Keratinocyte (primary cell): Measurements from ENCODE around the gene PWWP2B. TPM values are rescaled to one million over a fixed set of nuclear protein-coding genes. Genes with fewer than 3 reads are reported as not detected.

Experiments used
- DNase-seq: peaks from one replicate; pipeline ENCODE4 v3.0.0-alpha.2; 2011; ENCODE audit warnings: low read depth, missing footprints, low spot score
- FAIRE-seq: peaks from 2 replicates; lab custom pipeline; 2011; peaks lifted over from hg19 to GRCh38; lab: Jason Lieb, UNC
- H2AFZ ChIP-seq: 2 replicates; pipeline ENCODE4 v1.6.0; 2012; ENCODE audit warnings: low read length, control low read depth, inconsistent platforms; ENCODE audit not compliant: control insufficient read depth
- H3K27ac ChIP-seq: 2 replicates; pipeline ENCODE4 v1.5.1; 2011; ENCODE audit warnings: low read length; ENCODE audit not compliant: control insufficient read depth, insufficient read depth
- H3K27me3 ChIP-seq: 3 replicates; pipeline ENCODE4 v1.6.0; 2011; ENCODE audit warnings: low read length; ENCODE audit not compliant: control insufficient read depth, insufficient read depth; ENCODE audit errors: extremely low read depth
- H3K36me3 ChIP-seq, 2 experiments: 2 replicates in 1 of 2; 3 replicates in 1 of 2; pipeline ENCODE4 v1.5.1; 2011; ENCODE audit warnings: low read length in 2 of 2, mild to moderate bottlenecking in 1 of 2; ENCODE audit not compliant: control insufficient read depth in 2 of 2, insufficient read depth in 2 of 2; ENCODE audit errors: extremely low read depth in 1 of 2
- H3K4me1 ChIP-seq: 3 replicates; pipeline ENCODE4 v1.5.1; 2011; ENCODE audit warnings: low read length; ENCODE audit not compliant: control insufficient read depth, insufficient read depth; ENCODE audit errors: extremely low read depth
- H3K4me2 ChIP-seq: 3 replicates; pipeline ENCODE4 v1.6.0; 2011; ENCODE audit warnings: low read depth, low read length; ENCODE audit not compliant: control insufficient read depth, insufficient read depth; ENCODE audit errors: extremely low read depth
- H3K4me3 ChIP-seq, 3 experiments: fragments of 200-600 bp in 1 of 3; sonication (generic) in 1 of 3; 2 replicates in 2 of 3; 3 replicates in 1 of 3; pipeline ENCODE4 v1.5.1; 2011 to 2016; ENCODE audit warnings: low read length in 3 of 3, mild to moderate bottlenecking in 3 of 3, control low read depth in 2 of 3, inconsistent platforms in 1 of 3, low read depth in 1 of 3, mixed read lengths in 1 of 3, mixed run types in 1 of 3, moderate library complexity in 1 of 3; ENCODE audit not compliant: control insufficient read depth in 2 of 3, insufficient read depth in 2 of 3; ENCODE audit errors: extremely low read depth in 1 of 3
- H3K79me2 ChIP-seq: 2 replicates; pipeline ENCODE4 v1.6.0; 2012; ENCODE audit warnings: low read length; ENCODE audit not compliant: control insufficient read depth, insufficient read depth
- H3K9ac ChIP-seq: 3 replicates; pipeline ENCODE4 v1.6.0; 2011; ENCODE audit warnings: low read length; ENCODE audit not compliant: control insufficient read depth, insufficient read depth; ENCODE audit errors: extremely low read depth
- H3K9me1 ChIP-seq: 3 replicates; pipeline ENCODE4 v1.6.0; 2011; ENCODE audit warnings: low read length; ENCODE audit not compliant: control insufficient read depth, insufficient read depth; ENCODE audit errors: extremely low read depth
- H3K9me3 ChIP-seq: 2 replicates; pipeline ENCODE4 v1.5.1; 2012; ENCODE audit warnings: low read depth, low read length; ENCODE audit not compliant: control insufficient read depth
- H4K20me1 ChIP-seq: 3 replicates; pipeline ENCODE4 v1.6.0; 2011; ENCODE audit warnings: low read length; ENCODE audit not compliant: control insufficient read depth, insufficient read depth; ENCODE audit errors: extremely low read depth
- CTCF ChIP-seq, 3 experiments: IDR thresholded peaks in 1 of 3; conservative IDR thresholded peaks in 1 of 3; optimal IDR thresholded peaks in 1 of 3; 2 replicates in 2 of 3; 3 replicates in 1 of 3; pipeline versions ENCODE3 to v1.5.1; 2011; ENCODE audit warnings: low read length in 3 of 3, mild to moderate bottlenecking in 3 of 3, moderate library complexity in 2 of 3, control low read depth in 1 of 3, inconsistent platforms in 1 of 3; ENCODE audit not compliant: insufficient read depth in 2 of 3; ENCODE audit errors: extremely low read depth in 1 of 3
- EZH2 ChIP-seq: IDR thresholded peaks from one replicate; pipeline ENCODE4 v1.6.1; 2012; ENCODE audit warnings: inconsistent platforms, mild to moderate bottlenecking, low read length, moderate library complexity
- dilution Hi-C: fragments of 300-500 bp; cut with MboI; formaldehyde crosslinking; loops from one replicate; pipeline ENCODE4 v1.7.0; 2020; ENCODE audit warnings: low sequenced_read_pairs; ENCODE audit not compliant: extremely low pct_ligation_motif_present
- polyA plus RNA-seq, 5 experiments: library from polyadenylated mRNA; depleted of rRNA in 3 of 5; stranded (reverse) in 3 of 5; stranded (forward) in 1 of 5; unstranded in 1 of 5; fragments of >200 nt; gene quantifications; 1 replicate in 1 of 5; 2 replicates in 3 of 5; 3 replicates in 1 of 5; pipeline versions ENCODE4 v1.2.1 to v1.2.3, GENCODE V29; 2011 to 2012; ENCODE audit warnings: missing spikeins in 2 of 5, low read depth in 1 of 5, low replicate concordance in 1 of 5

The PWWP2B gene
- polyA plus RNA-seq, 1 donor (not counting 4 experiments of a cell fraction or from before 2014, with no cell fraction given) = 3.1 TPM

DNA sequence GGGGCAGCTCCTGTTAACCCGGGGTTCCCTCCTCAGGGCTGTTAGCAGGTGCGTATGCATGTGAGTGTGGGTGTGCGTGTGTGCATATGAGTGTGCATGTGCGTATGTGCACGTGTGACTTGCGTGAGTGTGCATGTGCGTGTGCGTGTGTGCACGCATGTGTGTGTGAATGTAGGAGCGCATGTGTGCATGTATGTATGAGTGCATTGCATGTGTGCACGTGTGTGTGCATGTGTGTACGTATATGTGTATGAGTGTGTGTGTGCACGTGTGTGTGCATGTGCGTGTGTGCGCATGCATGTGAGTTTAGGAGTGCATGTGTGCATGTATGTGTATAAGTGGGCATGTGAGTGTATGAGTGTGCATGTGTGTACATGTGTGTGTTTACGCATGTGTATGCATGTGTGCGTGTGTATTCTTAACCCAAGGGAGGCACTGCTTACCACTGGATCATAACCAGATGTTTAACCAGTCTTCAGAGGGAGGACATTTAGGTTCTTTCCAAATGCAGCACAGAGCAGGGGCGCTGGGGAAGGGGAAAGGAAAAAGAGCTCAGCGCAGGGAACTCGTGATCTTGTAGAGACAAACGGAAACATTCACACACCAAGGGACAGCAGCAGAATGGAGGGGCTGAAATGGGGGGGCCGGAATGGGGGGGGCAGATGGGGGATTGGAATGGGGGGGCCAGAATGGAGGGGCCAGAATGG, 45.0 kb downstream of the PWWP2B start:
- H2AFZ ChIP-seq = no peak overlapping the region
- H3K27me3 ChIP-seq = no peaks in the 10 kb centered on the region
- no peak overlapping the region for H3K9ac ChIP-seq
- dilution Hi-C loops = no loop called here
- H3K36me3 ChIP-seq = no peaks in the 10 kb centered on the region
- H3K79me2 ChIP-seq = no peaks in the 10 kb centered on the region
- TF ChIP-seq EZH2 = no peak
- TF ChIP-seq CTCF (optimal IDR thresholded peaks at IDR 0.05 in 1 of 3, IDR thresholded peaks at IDR 0.05 in 1 of 3, conservative IDR thresholded peaks at IDR 0.05 in 1 of 3; ENCODE audit: extremely low read depth in 1 of 3, insufficient read depth in 2 of 3, low read length in 3 of 3) = no peak
- no peaks in the 10 kb centered on the region for H3K9me1 ChIP-seq
- peaks cover 6% of the 10 kb centered on the region for H3K4me1 ChIP-seq
- FAIRE-seq (no peak), DNase-seq (no peak)
- H3K4me3 ChIP-seq = no peak overlapping the region
- H3K27ac ChIP-seq = no peak overlapping the region
- no peaks in the 10 kb centered on the region for H4K20me1 ChIP-seq
- peaks cover 4% of the 10 kb centered on the region for H3K9me3 ChIP-seq
- H3K4me2 ChIP-seq = no peak overlapping the region

- Histone ChIP-seq H3K9me3 (peaks cover 4% of the 10 kb centered on the region), H3K36me3 (no peaks in the 10 kb centered on the region), H3K4me1 (peaks cover 13% of the 10 kb centered on the region), H3K27me3 (no peaks in the 10 kb centered on the region), H2AFZ (no peak overlapping the region), H3K79me2 (no peaks in the 10 kb centered on the region), H3K4me2 (no peak overlapping the region), H3K27ac (no peak overlapping the region), H3K9ac (no peak overlapping the region), H4K20me1 (no peaks in the 10 kb centered on the region), H3K4me3 (no peak overlapping the region), H3K9me1 (no peaks in the 10 kb centered on the region)
- FAIRE-seq (no peak), DNase-seq (no peak)
- no peak for TF ChIP-seq EZH2
- no peak for TF ChIP-seq CTCF (optimal IDR thresholded peaks at IDR 0.05 in 1 of 3, IDR thresholded peaks at IDR 0.05 in 1 of 3, conservative IDR thresholded peaks at IDR 0.05 in 1 of 3; ENCODE audit: extremely low read depth in 1 of 3, insufficient read depth in 2 of 3, low read length in 3 of 3)
- dilution Hi-C loops = no loop called here
Observed at GRCh38 chr10:132442636-132443035, 45.6 kb downstream of the PWWP2B start.
